ENCODE results near the gene SPSB2.

SPSB2 gene

GRCh38 chr12:6821591-6822425 is 51.3 kb downstream of the SPSB2 start, which contains the start of gene GPR162:
TSS of gene GPR162 (plus strand) at chr12:6821821. CDS start at chr12:6823899, 2,078 bp downstream.
- H3K27me3 ChIP-seq (replicated peaks; ENCODE audit: control insufficient read depth, insufficient read depth, low read length) = peaks cover 8% of the 10 kb centered on the region
- no peak for TF ChIP-seq CTCF (IDR thresholded peaks at IDR 0.05; ENCODE audit: insufficient read depth, low read length, poor library complexity, severe bottlenecking)
- DNase-seq (ENCODE audit: extremely low read depth, insufficient read length) = no peak
- H3K36me3 ChIP-seq (ENCODE audit: control insufficient read depth, insufficient read depth, low read length) = no peaks in the 10 kb centered on the region
- no peak within 1 kb of the TSS for H3K4me3 ChIP-seq (replicated peaks; ENCODE audit: low read depth, low read length)
